HepG2 (cell line): ENCODE data around the gene GIPC1. TPM values are rescaled to one million over a fixed set of nuclear protein-coding genes. Genes with fewer than 3 reads are reported as not detected.
A peak's percentile ranks its signal among the peaks of the same experiment; 100 is the strongest.

Source experiments
- ATM ChIP-seq: fragments of 450-650 bp; IDR thresholded peaks from 2 replicates; pipeline ENCODE4 v1.7.1; 2017; ENCODE audit warnings: mild to moderate bottlenecking, borderline replicate concordance
- CC2D1A ChIP-seq: sonication (generic); formaldehyde crosslinking; IDR thresholded peaks from 2 replicates; pipeline ENCODE4 v1.8.1; 2023; ENCODE audit warnings: mild to moderate bottlenecking, missing genetic modification reagents
- FOXK1 ChIP-seq: sonication (generic); formaldehyde crosslinking; IDR thresholded peaks from 2 replicates; pipeline ENCODE4 v1.4.0; 2020; ENCODE audit warnings: low read depth, missing genetic modification reagents, borderline replicate concordance
- HOXA3 ChIP-seq: sonication (generic); formaldehyde crosslinking; IDR thresholded peaks from 2 replicates; pipeline ENCODE4 v1.5.0; 2020; ENCODE audit warnings: missing genetic modification reagents
- NBN ChIP-seq: fragments of 450-650 bp; conservative IDR thresholded peaks from 2 replicates; pipeline ENCODE4 v1.6.1; 2017
- RBFOX2 ChIP-seq: fragments of 200-400 bp; formaldehyde crosslinking; IDR thresholded peaks from 2 replicates; pipeline ENCODE4 v1.6.1; 2017; ENCODE audit warnings: low read depth, mild to moderate bottlenecking, low read length
- SALL1 ChIP-seq: sonication (generic); formaldehyde crosslinking; IDR thresholded peaks from 2 replicates; pipeline ENCODE4 v1.8.0; 2022; ENCODE audit warnings: mild to moderate bottlenecking, missing genetic modification reagents
- SAP130 ChIP-seq: IDR thresholded peaks from 2 replicates; pipeline ENCODE4 v1.6.1; 2016; ENCODE audit warnings: low read depth
- ZSCAN9 ChIP-seq: IDR thresholded peaks from 2 replicates; pipeline ENCODE4 v1.6.1; 2016; ENCODE audit warnings: borderline replicate concordance
- polyA plus RNA-seq, 8 experiments: library from polyadenylated mRNA; depleted of rRNA in 3 of 8; stranded (reverse) in 7 of 8; unstranded in 1 of 8; fragments of >200 nt; fragmentation: Illumina TruSeq in 4 of 8; extraction: Trizol in 4 of 8; gene quantifications; 2 replicates each; pipeline versions ENCODE4 v1.2.1 to v1.2.3, GENCODE V29; 2011 to 2016; ENCODE audit warnings: low read depth in 4 of 8, missing spikeins in 1 of 8, mixed read lengths in 1 of 8; ENCODE audit not compliant: insufficient read depth in 1 of 8
- total RNA-seq, 5 experiments: library from RNA; depleted of rRNA; stranded (reverse); fragments of >200 nt; fragmentation: Illumina TruSeq; extraction: Trizol; gene quantifications; 2 replicates each; pipeline ENCODE4 v1.2.3, GENCODE V29; 2016; ENCODE audit warnings: low read depth in 1 of 5
- TF ChIP-seq, protein P1 (sequence below): sonication (generic); formaldehyde crosslinking; IDR thresholded peaks from 2 replicates; pipeline ENCODE4 v1.5.0; 2020; ENCODE audit warnings: mild to moderate bottlenecking, missing genetic modification reagents, borderline replicate concordance
- TF ChIP-seq, protein P2 (sequence below), 2 experiments: fragments of 450-650 bp in 1 of 2; sonication (generic) in 1 of 2; formaldehyde crosslinking; IDR thresholded peaks; 2 replicates each; pipeline versions ENCODE4 v1.5.0 to v1.8.0; 2020 to 2022; ENCODE audit warnings: mild to moderate bottlenecking in 1 of 2, missing genetic modification reagents in 1 of 2
- TF ChIP-seq, protein P3 (sequence below): IDR thresholded peaks from 2 replicates; pipeline ENCODE4 v1.6.1; 2016; ENCODE audit warnings: missing compliant biosample characterization, missing genetic modification reagents, borderline replicate concordance
- TF ChIP-seq, protein P4 (sequence below): sonication (generic); formaldehyde crosslinking; IDR thresholded peaks from 2 replicates; pipeline ENCODE4 v1.5.1; 2020; ENCODE audit warnings: mild to moderate bottlenecking, missing genetic modification reagents, moderate library complexity
- TF ChIP-seq, protein P5 (sequence below): sonication (generic); formaldehyde crosslinking; IDR thresholded peaks from 2 replicates; pipeline ENCODE4 v1.5.0; 2020; ENCODE audit warnings: missing genetic modification reagents, mild to moderate bottlenecking, borderline replicate concordance
- TF ChIP-seq, protein P6 (sequence below): IDR thresholded peaks from 2 replicates; pipeline ENCODE4 v1.6.1; 2012; ENCODE audit warnings: inconsistent platforms

Gene GIPC1
- total and polyA plus RNA-seq, 2 of the 13 experiments (the other 11 are each of a cell fraction or from before 2014, with no cell fraction given) = 27.1 to 48.1 TPM

DNA sequence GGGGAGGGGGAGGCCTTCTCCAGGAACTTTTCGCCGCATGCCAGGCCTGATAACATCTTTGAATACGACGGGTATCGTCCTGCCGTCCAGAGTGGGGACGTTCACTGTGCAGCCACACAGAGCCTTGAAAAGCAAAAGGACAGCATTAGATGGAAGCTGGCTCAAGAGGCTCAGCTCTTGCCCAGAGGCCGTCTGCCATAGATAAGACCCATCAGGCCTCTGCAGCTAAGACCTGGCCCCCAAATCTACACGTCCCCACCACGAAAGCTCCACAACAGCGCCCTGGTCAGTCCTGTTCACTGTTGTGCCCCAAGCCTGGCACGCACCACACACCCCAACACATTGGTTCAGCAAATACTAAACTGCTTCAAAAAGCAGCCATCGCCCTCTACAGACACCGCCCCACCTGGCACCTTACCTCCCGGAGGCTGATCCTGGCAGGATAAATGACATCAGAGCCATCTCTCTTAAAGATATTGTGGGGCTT is 20.2 kb upstream of the GIPC1 start (continued):
- TF ChIP-seq, protein P1, sequence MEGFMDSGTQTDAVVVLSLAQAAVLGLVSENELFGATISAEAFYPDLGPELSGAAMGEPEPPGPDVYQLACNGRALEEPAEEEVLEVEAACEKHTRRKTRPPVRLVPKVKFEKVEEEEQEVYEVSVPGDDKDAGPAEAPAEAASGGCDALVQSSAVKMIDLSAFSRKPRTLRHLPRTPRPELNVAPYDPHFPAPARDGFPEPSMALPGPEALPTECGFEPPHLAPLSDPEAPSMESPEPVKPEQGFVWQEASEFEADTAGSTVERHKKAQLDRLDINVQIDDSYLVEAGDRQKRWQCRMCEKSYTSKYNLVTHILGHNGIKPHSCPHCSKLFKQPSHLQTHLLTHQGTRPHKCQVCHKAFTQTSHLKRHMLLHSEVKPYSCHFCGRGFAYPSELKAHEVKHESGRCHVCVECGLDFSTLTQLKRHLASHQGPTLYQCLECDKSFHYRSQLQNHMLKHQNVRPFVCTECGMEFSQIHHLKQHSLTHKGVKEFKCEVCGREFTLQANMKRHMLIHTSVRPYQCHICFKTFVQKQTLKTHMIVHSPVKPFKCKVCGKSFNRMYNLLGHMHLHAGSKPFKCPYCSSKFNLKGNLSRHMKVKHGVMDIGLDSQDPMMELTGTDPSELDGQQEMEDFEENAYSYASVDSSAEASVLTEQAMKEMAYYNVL = no peak
- TF ChIP-seq, protein P2, sequence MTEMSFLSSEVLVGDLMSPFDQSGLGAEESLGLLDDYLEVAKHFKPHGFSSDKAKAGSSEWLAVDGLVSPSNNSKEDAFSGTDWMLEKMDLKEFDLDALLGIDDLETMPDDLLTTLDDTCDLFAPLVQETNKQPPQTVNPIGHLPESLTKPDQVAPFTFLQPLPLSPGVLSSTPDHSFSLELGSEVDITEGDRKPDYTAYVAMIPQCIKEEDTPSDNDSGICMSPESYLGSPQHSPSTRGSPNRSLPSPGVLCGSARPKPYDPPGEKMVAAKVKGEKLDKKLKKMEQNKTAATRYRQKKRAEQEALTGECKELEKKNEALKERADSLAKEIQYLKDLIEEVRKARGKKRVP (CRISPR knock-in tag; IDR thresholded peaks at IDR 0.05) = no peak
- TF ChIP-seq HOXA3 (CRISPR knock-in tag) (no peak), CC2D1A (CRISPR knock-in tag) (no peak), ZSCAN9 (CRISPR knock-in tag) (no peak), SAP130 (CRISPR knock-in tag) (peak; percentile 11; the same call in 1 of the 2 replicates), FOXK1 (CRISPR knock-in tag) (no peak), RBFOX2 (0 out of 2 replicates have a peak, but pooled peaks have one; percentile 13), NBN (no peak), ATM (no peak), SALL1 (CRISPR knock-in tag) (peak; percentile 12; the same call in 1 of the 2 replicates)
- TF ChIP-seq, protein P3, sequence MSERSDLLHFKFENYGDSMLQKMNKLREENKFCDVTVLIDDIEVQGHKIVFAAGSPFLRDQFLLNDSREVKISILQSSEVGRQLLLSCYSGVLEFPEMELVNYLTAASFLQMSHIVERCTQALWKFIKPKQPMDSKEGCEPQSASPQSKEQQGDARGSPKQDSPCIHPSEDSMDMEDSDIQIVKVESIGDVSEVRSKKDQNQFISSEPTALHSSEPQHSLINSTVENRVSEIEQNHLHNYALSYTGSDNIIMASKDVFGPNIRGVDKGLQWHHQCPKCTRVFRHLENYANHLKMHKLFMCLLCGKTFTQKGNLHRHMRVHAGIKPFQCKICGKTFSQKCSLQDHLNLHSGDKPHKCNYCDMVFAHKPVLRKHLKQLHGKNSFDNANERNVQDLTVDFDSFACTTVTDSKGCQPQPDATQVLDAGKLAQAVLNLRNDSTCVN (CRISPR knock-in tag) = no peak
- TF ChIP-seq, protein P4, sequence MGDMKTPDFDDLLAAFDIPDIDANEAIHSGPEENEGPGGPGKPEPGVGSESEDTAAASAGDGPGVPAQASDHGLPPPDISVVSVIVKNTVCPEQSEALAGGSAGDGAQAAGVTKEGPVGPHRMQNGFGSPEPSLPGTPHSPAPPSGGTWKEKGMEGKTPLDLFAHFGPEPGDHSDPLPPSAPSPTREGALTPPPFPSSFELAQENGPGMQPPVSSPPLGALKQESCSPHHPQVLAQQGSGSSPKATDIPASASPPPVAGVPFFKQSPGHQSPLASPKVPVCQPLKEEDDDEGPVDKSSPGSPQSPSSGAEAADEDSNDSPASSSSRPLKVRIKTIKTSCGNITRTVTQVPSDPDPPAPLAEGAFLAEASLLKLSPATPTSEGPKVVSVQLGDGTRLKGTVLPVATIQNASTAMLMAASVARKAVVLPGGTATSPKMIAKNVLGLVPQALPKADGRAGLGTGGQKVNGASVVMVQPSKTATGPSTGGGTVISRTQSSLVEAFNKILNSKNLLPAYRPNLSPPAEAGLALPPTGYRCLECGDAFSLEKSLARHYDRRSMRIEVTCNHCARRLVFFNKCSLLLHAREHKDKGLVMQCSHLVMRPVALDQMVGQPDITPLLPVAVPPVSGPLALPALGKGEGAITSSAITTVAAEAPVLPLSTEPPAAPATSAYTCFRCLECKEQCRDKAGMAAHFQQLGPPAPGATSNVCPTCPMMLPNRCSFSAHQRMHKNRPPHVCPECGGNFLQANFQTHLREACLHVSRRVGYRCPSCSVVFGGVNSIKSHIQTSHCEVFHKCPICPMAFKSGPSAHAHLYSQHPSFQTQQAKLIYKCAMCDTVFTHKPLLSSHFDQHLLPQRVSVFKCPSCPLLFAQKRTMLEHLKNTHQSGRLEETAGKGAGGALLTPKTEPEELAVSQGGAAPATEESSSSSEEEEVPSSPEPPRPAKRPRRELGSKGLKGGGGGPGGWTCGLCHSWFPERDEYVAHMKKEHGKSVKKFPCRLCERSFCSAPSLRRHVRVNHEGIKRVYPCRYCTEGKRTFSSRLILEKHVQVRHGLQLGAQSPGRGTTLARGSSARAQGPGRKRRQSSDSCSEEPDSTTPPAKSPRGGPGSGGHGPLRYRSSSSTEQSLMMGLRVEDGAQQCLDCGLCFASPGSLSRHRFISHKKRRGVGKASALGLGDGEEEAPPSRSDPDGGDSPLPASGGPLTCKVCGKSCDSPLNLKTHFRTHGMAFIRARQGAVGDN (CRISPR knock-in tag) = peak; percentile 39; the same call in 1 of the 2 replicates
- TF ChIP-seq, protein P5, sequence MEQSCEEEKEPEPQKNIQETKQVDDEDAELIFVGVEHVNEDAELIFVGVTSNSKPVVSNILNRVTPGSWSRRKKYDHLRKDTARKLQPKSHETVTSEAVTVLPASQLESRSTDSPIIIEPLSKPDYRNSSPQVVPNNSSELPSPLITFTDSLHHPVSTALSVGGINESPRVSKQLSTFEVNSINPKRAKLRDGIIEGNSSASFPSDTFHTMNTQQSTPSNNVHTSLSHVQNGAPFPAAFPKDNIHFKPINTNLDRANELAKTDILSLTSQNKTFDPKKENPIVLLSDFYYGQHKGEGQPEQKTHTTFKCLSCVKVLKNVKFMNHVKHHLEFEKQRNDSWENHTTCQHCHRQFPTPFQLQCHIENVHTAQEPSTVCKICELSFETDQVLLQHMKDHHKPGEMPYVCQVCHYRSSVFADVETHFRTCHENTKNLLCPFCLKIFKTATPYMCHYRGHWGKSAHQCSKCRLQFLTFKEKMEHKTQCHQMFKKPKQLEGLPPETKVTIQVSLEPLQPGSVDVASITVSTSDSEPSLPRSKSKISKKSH = no peak
- TF ChIP-seq, protein P6, sequence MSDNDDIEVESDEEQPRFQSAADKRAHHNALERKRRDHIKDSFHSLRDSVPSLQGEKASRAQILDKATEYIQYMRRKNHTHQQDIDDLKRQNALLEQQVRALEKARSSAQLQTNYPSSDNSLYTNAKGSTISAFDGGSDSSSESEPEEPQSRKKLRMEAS = no peak
